GM18511 (cell line): ENCODE data around the gene CDYL2.
A peak's percentile ranks its signal among the peaks of the same experiment; 100 is the strongest.
"Not testable (repeated sequence)": the region's sequence is repeated elsewhere in the genome, so short reads cannot be mapped to it uniquely, and the experiment has no call there.

ENCODE experiments used
- ATAC-seq: cut with Tn5 transposase; IDR thresholded peaks from one replicate; pipeline ENCODE4 v1.9.1; 2021; ENCODE audit warnings: mild to moderate bottlenecking, moderate library complexity; ENCODE audit not compliant: unreplicated experiment

The CDYL2 gene

DNA sequence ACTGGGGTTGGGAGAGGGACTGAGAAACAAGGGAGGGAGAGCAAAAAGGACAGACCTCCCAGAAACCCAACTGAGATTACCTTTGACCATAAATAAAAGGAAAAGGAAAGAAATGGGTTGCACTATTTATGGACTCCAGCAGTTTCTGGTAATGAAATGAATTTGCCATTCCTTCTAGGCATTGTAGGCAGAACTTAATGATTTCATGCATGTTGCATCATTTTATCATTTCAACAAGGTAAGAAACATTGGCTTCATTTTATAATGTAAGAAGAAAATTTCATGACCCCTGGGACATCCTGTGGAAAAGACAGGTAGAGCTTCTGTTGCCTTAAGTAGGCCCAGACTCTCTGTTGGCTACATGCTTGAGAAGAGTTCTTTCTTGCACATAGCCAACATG lies 8.2 kb upstream of the CDYL2 start:
- no peak for ATAC-seq

- no peak for ATAC-seq
These were observed 5.0 kb upstream of the CDYL2 start for GRCh38 chr16:80809366-80809765.

- no peak for ATAC-seq
These were observed 3.5 kb upstream of the CDYL2 start for GRCh38 chr16:80807906-80808305.

DNA sequence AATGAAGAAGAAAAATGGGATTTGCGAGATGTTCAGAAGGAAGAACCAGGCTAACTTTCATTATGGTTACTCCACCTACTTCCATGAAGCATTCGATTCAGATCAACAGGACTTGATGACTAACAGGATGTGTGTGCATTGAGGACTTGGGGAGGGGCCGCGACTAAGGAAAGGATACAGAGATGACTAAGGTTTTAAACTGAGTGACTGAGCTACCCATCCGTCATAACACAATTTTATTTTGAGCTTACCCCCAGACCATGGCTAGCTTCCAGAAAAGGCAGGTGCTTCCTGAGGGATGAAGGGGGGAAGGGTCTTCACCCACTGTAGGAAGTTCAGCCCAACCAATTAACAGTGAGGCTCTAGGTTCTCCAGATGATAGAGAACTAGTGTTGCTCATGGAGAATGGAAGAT lies 2.5 kb upstream of the CDYL2 start:
- ATAC-seq = no peak

- no peak for ATAC-seq
These were observed 1.9 kb upstream of the CDYL2 start for GRCh38 chr16:80806289-80806688.

DNA sequence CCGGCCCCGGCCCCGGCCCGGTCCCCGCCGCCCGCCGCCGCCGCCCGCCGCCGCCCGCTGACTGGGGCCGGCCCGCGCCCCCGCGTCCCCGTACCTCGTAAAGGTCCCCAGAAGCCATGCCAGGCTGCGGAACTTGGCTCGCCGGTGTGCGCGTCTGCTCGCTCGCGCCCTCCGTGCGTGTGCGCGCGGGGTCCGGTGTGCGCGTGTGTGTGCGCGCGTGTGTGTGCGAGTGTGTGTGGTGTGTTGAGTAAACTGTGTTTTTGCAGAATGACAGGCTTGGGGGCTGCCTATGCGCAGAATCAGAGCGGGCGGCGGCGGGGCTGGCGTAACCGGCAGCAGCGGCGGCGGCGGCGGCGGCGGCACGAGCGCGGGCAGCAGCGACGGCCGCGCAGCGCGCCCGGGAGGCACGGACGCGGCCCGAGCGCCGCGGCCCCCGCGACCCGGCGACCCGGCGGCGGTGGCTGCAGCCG lies 307 bp downstream of the CDYL2 start:
- ATAC-seq = peak; percentile 48

- peak; percentile 21 for ATAC-seq
These were observed 901 bp downstream of the CDYL2 start for GRCh38 chr16:80803339-80804055.

DNA sequence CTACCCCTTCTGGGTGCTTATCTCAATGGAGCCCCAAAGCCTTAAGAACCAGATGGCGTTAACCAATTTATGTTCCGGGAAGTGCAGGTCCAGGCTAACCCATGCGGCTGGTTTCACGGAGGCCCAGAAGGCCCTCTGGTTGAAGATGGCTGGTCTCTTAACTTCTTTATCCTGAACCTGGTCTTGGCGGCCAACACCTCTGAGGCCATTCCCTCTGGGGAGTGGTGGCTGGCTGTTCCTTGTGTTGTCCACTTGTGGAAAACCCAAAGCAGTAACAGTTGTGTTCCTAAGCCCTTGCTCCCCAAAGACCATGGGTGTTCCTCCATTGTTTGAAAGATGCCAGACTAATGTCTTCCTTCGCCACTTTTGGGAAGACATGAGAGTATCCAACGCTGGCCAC lies 1.5 kb downstream of the CDYL2 start:
- no peak for ATAC-seq

DNA sequence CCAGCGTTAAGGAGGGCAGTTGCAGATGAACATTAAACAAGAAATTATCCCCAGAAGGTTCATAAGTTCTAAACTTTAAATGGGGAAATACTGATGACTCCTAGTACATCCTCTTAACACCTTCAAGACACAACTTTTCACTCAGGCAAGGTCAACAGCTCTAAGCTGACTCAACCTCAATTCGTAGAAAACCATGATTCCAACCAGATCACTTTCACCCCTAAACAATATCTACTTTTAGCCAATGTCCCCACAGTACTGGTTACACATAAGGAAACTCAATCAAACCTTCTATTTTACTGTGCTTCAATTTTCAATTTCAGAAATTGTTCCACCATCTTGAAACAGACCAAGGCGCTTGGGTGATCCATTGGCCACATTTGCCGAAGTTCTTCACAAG lies 2.3 kb downstream of the CDYL2 start:
- ATAC-seq = no peak

DNA sequence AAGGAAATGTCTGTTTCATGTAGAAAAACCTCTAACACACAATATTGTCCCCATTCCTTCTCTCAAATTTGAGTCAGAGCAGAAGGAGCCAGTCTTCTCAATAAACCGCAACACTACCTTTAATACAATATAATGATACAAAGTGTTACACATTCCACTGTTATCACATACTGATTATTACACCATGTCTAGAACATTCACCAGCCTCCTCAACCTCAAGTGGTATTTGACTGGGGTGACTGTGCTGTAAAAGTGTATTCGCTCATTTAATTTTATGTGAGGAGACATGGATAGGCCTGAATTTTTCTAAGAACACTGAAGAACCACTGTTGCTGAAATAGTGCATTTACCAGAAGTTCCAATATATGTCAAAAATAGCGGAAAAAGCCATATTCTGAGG lies 10.3 kb downstream of the CDYL2 start:
- no peak for ATAC-seq

GRCh38 chr16:80792031-80792430 lies 12.4 kb downstream of the CDYL2 start:
- no peak for ATAC-seq

- ATAC-seq = no peak
These were observed 13.0 kb downstream of the CDYL2 start for GRCh38 chr16:80791411-80791810.

DNA sequence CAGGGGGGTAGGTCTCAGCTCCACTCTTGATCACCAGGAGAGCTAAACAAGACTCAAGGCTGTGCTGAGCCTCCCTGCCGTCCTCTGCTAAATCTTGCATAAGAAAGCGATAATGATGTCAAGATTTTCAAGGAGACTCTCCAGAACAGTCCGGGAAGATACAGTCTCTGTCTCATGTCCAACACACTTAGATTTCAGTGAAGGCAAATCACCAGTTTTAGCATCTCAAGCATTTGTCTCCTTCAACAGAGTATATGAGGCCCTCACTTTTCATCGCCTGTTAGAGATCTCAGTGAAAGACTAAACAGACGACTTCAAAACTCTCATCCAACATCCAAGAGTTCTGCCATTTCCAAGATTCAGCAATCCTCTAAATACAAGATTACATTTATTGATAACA lies 13.6 kb downstream of the CDYL2 start:
- no peak for ATAC-seq

DNA sequence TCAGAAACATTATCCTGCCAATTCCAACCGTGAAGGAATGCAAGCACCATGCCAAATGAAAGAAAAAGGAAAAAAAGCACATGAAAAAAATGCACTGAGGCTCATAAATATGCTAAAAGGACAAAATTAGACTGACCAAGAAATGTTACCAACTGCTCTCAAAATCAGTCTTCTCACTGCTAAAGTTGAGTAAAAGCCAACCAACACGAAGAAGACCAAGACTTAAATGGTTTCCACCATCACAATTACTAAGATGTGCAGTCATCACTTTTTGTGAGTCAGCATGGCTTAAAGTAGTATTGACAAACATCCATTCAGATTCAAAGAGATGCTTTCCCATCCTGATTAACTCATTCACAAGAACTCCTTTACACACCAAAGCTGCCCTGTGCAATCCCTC lies 16.4 kb downstream of the CDYL2 start:
- ATAC-seq = no peak

- ATAC-seq = not testable (repeated sequence)
These were observed 17.8 kb downstream of the CDYL2 start for GRCh38 chr16:80786561-80786960.

- ATAC-seq = no peak
These were observed 19.4 kb downstream of the CDYL2 start for GRCh38 chr16:80784951-80785350.

DNA sequence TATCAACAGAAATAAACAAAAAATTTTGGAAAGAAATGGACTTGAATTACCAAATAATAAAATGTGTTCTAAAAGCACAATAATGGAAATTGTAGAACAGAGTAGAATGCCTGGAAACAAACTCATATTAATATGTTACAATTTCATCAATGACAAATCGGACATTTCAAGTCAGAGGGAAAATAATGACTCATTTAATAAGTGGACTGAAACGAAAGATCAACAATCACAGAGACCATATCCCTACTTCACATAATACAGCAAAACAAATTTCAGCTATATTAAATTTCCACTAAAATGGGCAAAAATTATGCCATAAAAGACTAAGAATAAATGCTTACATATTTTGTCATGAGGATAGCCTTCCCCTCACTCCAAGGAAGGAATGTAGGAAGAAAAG lies 25.7 kb downstream of the CDYL2 start:
- no peak for ATAC-seq

DNA sequence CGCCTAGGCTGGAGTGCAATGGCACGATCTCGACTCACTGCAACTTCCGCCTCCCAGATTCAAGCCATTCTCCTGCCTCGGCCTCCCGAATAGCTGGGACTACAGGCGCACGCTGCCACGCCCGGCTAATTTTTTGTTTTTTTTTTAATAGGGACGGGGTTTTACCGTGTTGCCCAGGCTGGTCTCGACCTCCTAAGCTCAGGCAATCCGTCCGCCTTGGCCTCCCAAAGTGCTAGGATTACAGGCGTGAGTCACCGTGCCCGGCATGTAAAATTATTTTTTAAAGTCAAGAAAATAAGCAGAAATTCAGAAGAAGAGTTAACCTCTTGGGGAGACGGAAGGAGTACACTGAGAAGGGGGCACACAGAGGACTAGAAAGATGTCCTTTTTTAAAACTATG lies 27.5 kb downstream of the CDYL2 start:
- ATAC-seq = no peak

- no peak for ATAC-seq
These were observed 28.9 kb downstream of the CDYL2 start for GRCh38 chr16:80775450-80775849.

GRCh38 chr16:80766798-80767197 lies 37.6 kb downstream of the CDYL2 start:
- ATAC-seq = no peak

- no peak for ATAC-seq
These were observed 44.8 kb downstream of the CDYL2 start for GRCh38 chr16:80759419-80760162.

DNA sequence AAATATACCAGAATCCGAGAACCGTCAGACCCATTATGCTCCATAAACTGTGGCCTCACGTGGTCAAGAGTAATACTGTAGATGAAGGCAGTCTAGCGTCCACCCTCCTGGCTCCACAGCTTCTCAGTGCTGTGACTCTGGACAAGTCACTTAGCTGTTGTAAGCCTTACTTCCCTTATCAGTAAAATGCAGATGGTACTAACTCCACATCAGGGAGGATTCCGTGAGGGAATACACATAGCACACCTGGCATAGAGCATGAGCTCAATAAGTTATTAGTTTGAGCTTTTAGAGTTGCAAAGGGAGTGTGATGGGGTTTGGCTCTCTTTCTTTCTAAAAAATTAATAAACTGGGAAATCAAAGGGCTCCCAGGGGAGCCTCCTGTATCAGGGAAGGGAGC lies 49.9 kb downstream of the CDYL2 start:
- ATAC-seq = no peak
